ENCODE results near the gene TIMM13.

TIMM13 gene

GRCh38 chr19:2443116-2443784 lies 15.9 kb upstream of the TIMM13 start:
- H3K4me1 ChIP-seq (ENCODE audit: control insufficient read depth in 2 of 2, insufficient read depth in 2 of 2, low read length in 2 of 2): no peaks in the 10 kb centered on the region
- peaks cover under 1 to 8% of the 10 kb centered on the region in 2 donors for H3K36me3 ChIP-seq (ENCODE audit: control insufficient read depth in 2 of 2, insufficient read depth in 2 of 2, low read length in 2 of 2)
- H3K4me3 ChIP-seq (ENCODE audit: low read length in 2 of 2): no peak overlapping the region
- H3K9me3 ChIP-seq (ENCODE audit: control insufficient read depth in 2 of 2, low read length in 2 of 2): no peaks in the 10 kb centered on the region
- H3K27me3 ChIP-seq (ENCODE audit: control insufficient read depth in 2 of 2, insufficient read depth in 2 of 2, low read length in 2 of 2): no peaks in the 10 kb centered on the region
- H3K27ac ChIP-seq (ENCODE audit: low read depth in 2 of 2, low read length in 2 of 2): no peak overlapping the region
- no peak overlapping the region for H3K9ac ChIP-seq (ENCODE audit: low read depth in 1 of 2, low read length in 2 of 2)

GRCh38 chr19:2441096-2441752 lies 13.8 kb upstream of the TIMM13 start:
- Histone ChIP-seq H3K36me3 (ENCODE audit: control insufficient read depth in 2 of 2, insufficient read depth in 2 of 2, low read length in 2 of 2) (peaks cover 7 to 16% of the 10 kb centered on the region in 2 donors), H3K27me3 (ENCODE audit: control insufficient read depth in 2 of 2, insufficient read depth in 2 of 2, low read length in 2 of 2) (no peaks in the 10 kb centered on the region), H3K27ac (ENCODE audit: low read depth in 2 of 2, low read length in 2 of 2) (no peak overlapping the region), H3K9me3 (ENCODE audit: control insufficient read depth in 2 of 2, low read length in 2 of 2) (no peaks in the 10 kb centered on the region), H3K9ac (ENCODE audit: low read depth in 1 of 2, low read length in 2 of 2) (no peak overlapping the region), H3K4me1 (ENCODE audit: control insufficient read depth in 2 of 2, insufficient read depth in 2 of 2, low read length in 2 of 2) (no peaks in the 10 kb centered on the region), H3K4me3 (ENCODE audit: low read length in 2 of 2) (no peak overlapping the region)

GRCh38 chr19:2440515-2440914 lies 13.1 kb upstream of the TIMM13 start:
- Histone ChIP-seq H3K27me3 (ENCODE audit: control insufficient read depth in 2 of 2, insufficient read depth in 2 of 2, low read length in 2 of 2) (no peaks in the 10 kb centered on the region), H3K9me3 (ENCODE audit: control insufficient read depth in 2 of 2, low read length in 2 of 2) (no peaks in the 10 kb centered on the region), H3K4me1 (ENCODE audit: control insufficient read depth in 2 of 2, insufficient read depth in 2 of 2, low read length in 2 of 2) (no peaks in the 10 kb centered on the region), H3K4me3 (ENCODE audit: low read length in 2 of 2) (no peak overlapping the region), H3K27ac (ENCODE audit: low read depth in 2 of 2, low read length in 2 of 2) (no peak overlapping the region), H3K36me3 (ENCODE audit: control insufficient read depth in 2 of 2, insufficient read depth in 2 of 2, low read length in 2 of 2) (peaks cover 8 to 16% of the 10 kb centered on the region in 2 donors), H3K9ac (ENCODE audit: low read depth in 1 of 2, low read length in 2 of 2) (no peak overlapping the region)

- no peak overlapping the region for H3K27ac ChIP-seq (ENCODE audit: low read depth in 2 of 2, low read length in 2 of 2)
- H3K4me3 ChIP-seq (ENCODE audit: low read length in 2 of 2): no peak overlapping the region
- no peaks in the 10 kb centered on the region for H3K4me1 ChIP-seq (ENCODE audit: control insufficient read depth in 2 of 2, insufficient read depth in 2 of 2, low read length in 2 of 2)
- no peaks in the 10 kb centered on the region for H3K9me3 ChIP-seq (ENCODE audit: control insufficient read depth in 2 of 2, low read length in 2 of 2)
- no peaks in the 10 kb centered on the region for H3K27me3 ChIP-seq (ENCODE audit: control insufficient read depth in 2 of 2, insufficient read depth in 2 of 2, low read length in 2 of 2)
- peaks cover 13 to 25% of the 10 kb centered on the region in 2 donors for H3K36me3 ChIP-seq (ENCODE audit: control insufficient read depth in 2 of 2, insufficient read depth in 2 of 2, low read length in 2 of 2)
- no peak overlapping the region for H3K9ac ChIP-seq (ENCODE audit: low read depth in 1 of 2, low read length in 2 of 2)
Measured at GRCh38 chr19:2438178-2438577, 10.8 kb upstream of the TIMM13 start.

GRCh38 chr19:2436926-2437325 lies 9.5 kb upstream of the TIMM13 start:
- H3K4me1 ChIP-seq (ENCODE audit: control insufficient read depth in 2 of 2, insufficient read depth in 2 of 2, low read length in 2 of 2): no peaks in the 10 kb centered on the region
- H3K9me3 ChIP-seq (ENCODE audit: control insufficient read depth in 2 of 2, low read length in 2 of 2): no peaks in the 10 kb centered on the region
- no peak overlapping the region for H3K4me3 ChIP-seq (ENCODE audit: low read length in 2 of 2)
- H3K36me3 ChIP-seq (ENCODE audit: control insufficient read depth in 2 of 2, insufficient read depth in 2 of 2, low read length in 2 of 2): peaks cover 13 to 28% of the 10 kb centered on the region in 2 donors
- no peaks in the 10 kb centered on the region for H3K27me3 ChIP-seq (ENCODE audit: control insufficient read depth in 2 of 2, insufficient read depth in 2 of 2, low read length in 2 of 2)
- no peak overlapping the region for H3K9ac ChIP-seq (ENCODE audit: low read depth in 1 of 2, low read length in 2 of 2)
- H3K27ac ChIP-seq (ENCODE audit: low read depth in 2 of 2, low read length in 2 of 2): no peak overlapping the region

- Histone ChIP-seq H3K27ac (ENCODE audit: low read depth in 2 of 2, low read length in 2 of 2) (no peak overlapping the region), H3K4me3 (ENCODE audit: low read length in 2 of 2) (no peak overlapping the region), H3K36me3 (ENCODE audit: control insufficient read depth in 2 of 2, insufficient read depth in 2 of 2, low read length in 2 of 2) (peaks cover 14 to 28% of the 10 kb centered on the region in 2 donors), H3K4me1 (ENCODE audit: control insufficient read depth in 2 of 2, insufficient read depth in 2 of 2, low read length in 2 of 2) (no peaks in the 10 kb centered on the region), H3K9me3 (ENCODE audit: control insufficient read depth in 2 of 2, low read length in 2 of 2) (no peaks in the 10 kb centered on the region), H3K27me3 (ENCODE audit: control insufficient read depth in 2 of 2, insufficient read depth in 2 of 2, low read length in 2 of 2) (no peaks in the 10 kb centered on the region), H3K9ac (ENCODE audit: low read depth in 1 of 2, low read length in 2 of 2) (no peak overlapping the region)
Measured at GRCh38 chr19:2436384-2436783, 9.0 kb upstream of the TIMM13 start.

- H3K27ac ChIP-seq (ENCODE audit: low read depth in 2 of 2, low read length in 2 of 2): no peak overlapping the region
- H3K9me3 ChIP-seq (ENCODE audit: control insufficient read depth in 2 of 2, low read length in 2 of 2): no peaks in the 10 kb centered on the region
- no peaks in the 10 kb centered on the region for H3K4me1 ChIP-seq (ENCODE audit: control insufficient read depth in 2 of 2, insufficient read depth in 2 of 2, low read length in 2 of 2)
- H3K27me3 ChIP-seq (ENCODE audit: control insufficient read depth in 2 of 2, insufficient read depth in 2 of 2, low read length in 2 of 2): no peaks in the 10 kb centered on the region
- no peak overlapping the region for H3K9ac ChIP-seq (ENCODE audit: low read depth in 1 of 2, low read length in 2 of 2)
- no peak overlapping the region for H3K4me3 ChIP-seq (ENCODE audit: low read length in 2 of 2)
- H3K36me3 ChIP-seq (ENCODE audit: control insufficient read depth in 2 of 2, insufficient read depth in 2 of 2, low read length in 2 of 2): peaks cover 21 to 33% of the 10 kb centered on the region in 2 donors
Measured at GRCh38 chr19:2434721-2435265, 7.4 kb upstream of the TIMM13 start.

GRCh38 chr19:2434267-2434666 lies 6.9 kb upstream of the TIMM13 start:
- Histone ChIP-seq H3K27me3 (ENCODE audit: control insufficient read depth in 2 of 2, insufficient read depth in 2 of 2, low read length in 2 of 2) (no peaks in the 10 kb centered on the region), H3K4me1 (ENCODE audit: control insufficient read depth in 2 of 2, insufficient read depth in 2 of 2, low read length in 2 of 2) (no peaks in the 10 kb centered on the region), H3K27ac (ENCODE audit: low read depth in 2 of 2, low read length in 2 of 2) (no peak overlapping the region), H3K4me3 (ENCODE audit: low read length in 2 of 2) (no peak overlapping the region), H3K9me3 (ENCODE audit: control insufficient read depth in 2 of 2, low read length in 2 of 2) (no peaks in the 10 kb centered on the region), H3K36me3 (ENCODE audit: control insufficient read depth in 2 of 2, insufficient read depth in 2 of 2, low read length in 2 of 2) (peaks cover 21 to 33% of the 10 kb centered on the region in 2 donors), H3K9ac (ENCODE audit: low read depth in 1 of 2, low read length in 2 of 2) (no peak overlapping the region)

- no peak overlapping the region for H3K9ac ChIP-seq (ENCODE audit: low read depth in 1 of 2, low read length in 2 of 2)
- H3K4me3 ChIP-seq (ENCODE audit: low read length in 2 of 2): no peak overlapping the region
- no peaks in the 10 kb centered on the region for H3K27me3 ChIP-seq (ENCODE audit: control insufficient read depth in 2 of 2, insufficient read depth in 2 of 2, low read length in 2 of 2)
- H3K9me3 ChIP-seq (ENCODE audit: control insufficient read depth in 2 of 2, low read length in 2 of 2): no peaks in the 10 kb centered on the region
- H3K4me1 ChIP-seq (ENCODE audit: control insufficient read depth in 2 of 2, insufficient read depth in 2 of 2, low read length in 2 of 2): no peaks in the 10 kb centered on the region
- peaks cover 21 to 33% of the 10 kb centered on the region in 2 donors for H3K36me3 ChIP-seq (ENCODE audit: control insufficient read depth in 2 of 2, insufficient read depth in 2 of 2, low read length in 2 of 2)
- H3K27ac ChIP-seq (ENCODE audit: low read depth in 2 of 2, low read length in 2 of 2): no peak overlapping the region
Measured at GRCh38 chr19:2433854-2434253, 6.5 kb upstream of the TIMM13 start.

GRCh38 chr19:2432131-2432848 lies 4.9 kb upstream of the TIMM13 start:
- Histone ChIP-seq H3K27me3 (ENCODE audit: control insufficient read depth in 2 of 2, insufficient read depth in 2 of 2, low read length in 2 of 2) (no peaks in the 10 kb centered on the region), H3K36me3 (ENCODE audit: control insufficient read depth in 2 of 2, insufficient read depth in 2 of 2, low read length in 2 of 2) (peaks cover 13 to 26% of the 10 kb centered on the region in 2 donors), H3K4me3 (ENCODE audit: low read length in 2 of 2) (no peak overlapping the region)

More at GRCh38 chr19:2432131-2432848, 4.9 kb upstream of the TIMM13 start:
- no peaks in the 10 kb centered on the region for H3K9me3 ChIP-seq (ENCODE audit: control insufficient read depth in 2 of 2, low read length in 2 of 2)
- no peak overlapping the region for H3K9ac ChIP-seq (ENCODE audit: low read depth in 1 of 2, low read length in 2 of 2)
- peaks cover 5 to 6% of the 10 kb centered on the region in 2 donors for H3K4me1 ChIP-seq (ENCODE audit: control insufficient read depth in 2 of 2, insufficient read depth in 2 of 2, low read length in 2 of 2)
- H3K27ac ChIP-seq (ENCODE audit: low read depth in 2 of 2, low read length in 2 of 2): no peak overlapping the region
